ACC112 (cell line): ENCODE measurements around the gene GABBR2.

ENCODE experiments used
- H2AFZ ChIP-seq: fragments of 200-600 bp; sonication (generic); one replicate; pipeline ENCODE4 v1.6.0; 2017; ENCODE audit warnings: antibody characterized with exemption, low read length; ENCODE audit not compliant: unreplicated experiment
- H3K27ac ChIP-seq: fragments of 200-600 bp; sonication (generic); 2 replicates; pipeline ENCODE4 v1.5.1; 2014; ENCODE audit warnings: low read depth, mild to moderate bottlenecking, antibody characterized with exemption, low read length, moderate library complexity
- H3K27me3 ChIP-seq: fragments of 200-600 bp; sonication (generic); 2 replicates; pipeline ENCODE4 v1.6.1; 2014; ENCODE audit warnings: mild to moderate bottlenecking, antibody characterized with exemption, low read length, moderate library complexity, mixed read lengths; ENCODE audit not compliant: insufficient read depth
- H3K36me3 ChIP-seq: fragments of 200-600 bp; sonication (generic); 2 replicates; pipeline ENCODE4 v1.6.1; 2016; ENCODE audit warnings: mild to moderate bottlenecking, antibody characterized with exemption, low read length, moderate library complexity, mixed read lengths; ENCODE audit not compliant: insufficient read depth
- H3K4me1 ChIP-seq: fragments of 200-600 bp; sonication (generic); one replicate; pipeline ENCODE4 v1.6.1; 2016; ENCODE audit warnings: low read length, mixed read lengths; ENCODE audit not compliant: insufficient read depth, unreplicated experiment, control insufficient read depth
- H3K4me3 ChIP-seq: fragments of 200-600 bp; sonication (generic); 2 replicates; pipeline ENCODE4 v1.5.1; 2014; ENCODE audit warnings: mild to moderate bottlenecking, low read depth, low read length
- H3K79me2 ChIP-seq: fragments of 200-600 bp; sonication (generic); one replicate; pipeline ENCODE4 v1.6.0; 2016; ENCODE audit warnings: low read length; ENCODE audit not compliant: control insufficient read depth, unreplicated experiment, insufficient read depth

Gene GABBR2

GRCh38 chr9:98580956-98581355 lies 127.8 kb downstream of the GABBR2 start:
- peaks cover 6% of the 10 kb centered on the region for H3K4me1 ChIP-seq
- H3K36me3 ChIP-seq: no peaks in the 10 kb centered on the region
- peaks cover 10% of the 10 kb centered on the region; the same call in 1 of the 2 replicates for H3K27me3 ChIP-seq
- no peak overlapping the region for H2AFZ ChIP-seq
- no peak overlapping the region for H3K27ac ChIP-seq
- H3K4me3 ChIP-seq: no peak overlapping the region
- H3K79me2 ChIP-seq: no peaks in the 10 kb centered on the region

- Histone ChIP-seq H2AFZ (no peak overlapping the region), H3K4me1 (peaks cover 6% of the 10 kb centered on the region), H3K79me2 (no peaks in the 10 kb centered on the region), H3K27me3 (peaks cover 10% of the 10 kb centered on the region; the same call in 1 of the 2 replicates), H3K27ac (no peak overlapping the region), H3K36me3 (no peaks in the 10 kb centered on the region), H3K4me3 (no peak overlapping the region)
These were observed 129.0 kb downstream of the GABBR2 start for GRCh38 chr9:98579700-98580099.

- Histone ChIP-seq H3K79me2 (no peaks in the 10 kb centered on the region), H3K27ac (no peak overlapping the region), H3K36me3 (no peaks in the 10 kb centered on the region), H2AFZ (no peak overlapping the region), H3K4me1 (no peaks in the 10 kb centered on the region), H3K4me3 (no peak overlapping the region), H3K27me3 (peaks cover 10% of the 10 kb centered on the region; the same call in 1 of the 2 replicates)
These were observed 131.3 kb downstream of the GABBR2 start for GRCh38 chr9:98577446-98577845.

DNA sequence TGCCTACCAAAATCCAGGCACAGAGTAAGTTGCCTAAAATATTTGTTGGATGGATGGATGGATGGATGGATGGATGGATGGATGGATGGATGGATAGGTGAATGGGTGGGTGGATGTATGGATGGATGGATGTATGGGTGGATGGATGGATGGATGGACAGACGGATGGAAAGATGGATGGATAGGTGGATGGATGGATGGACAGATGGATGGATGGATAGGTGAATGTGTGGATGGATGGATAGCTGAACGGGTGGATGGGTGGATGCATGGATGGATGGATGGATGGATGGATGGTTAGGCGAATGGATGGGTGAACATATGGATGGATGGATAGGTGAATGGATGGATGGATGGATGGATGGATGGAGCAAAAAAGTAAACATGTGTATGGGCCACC lies 131.9 kb downstream of the GABBR2 start:
- H2AFZ ChIP-seq: no peak overlapping the region
- no peaks in the 10 kb centered on the region for H3K36me3 ChIP-seq
- peaks cover 10% of the 10 kb centered on the region; the same call in 1 of the 2 replicates for H3K27me3 ChIP-seq
- H3K27ac ChIP-seq: no peak overlapping the region
- no peak overlapping the region for H3K4me3 ChIP-seq
- H3K79me2 ChIP-seq: no peaks in the 10 kb centered on the region
- no peaks in the 10 kb centered on the region for H3K4me1 ChIP-seq

GRCh38 chr9:98576354-98576753 lies 132.4 kb downstream of the GABBR2 start:
- Histone ChIP-seq H2AFZ (no peak overlapping the region), H3K79me2 (no peaks in the 10 kb centered on the region), H3K36me3 (no peaks in the 10 kb centered on the region), H3K4me3 (no peak overlapping the region), H3K27me3 (peaks cover 10% of the 10 kb centered on the region; the same call in 1 of the 2 replicates), H3K4me1 (no peaks in the 10 kb centered on the region), H3K27ac (no peak overlapping the region)

DNA sequence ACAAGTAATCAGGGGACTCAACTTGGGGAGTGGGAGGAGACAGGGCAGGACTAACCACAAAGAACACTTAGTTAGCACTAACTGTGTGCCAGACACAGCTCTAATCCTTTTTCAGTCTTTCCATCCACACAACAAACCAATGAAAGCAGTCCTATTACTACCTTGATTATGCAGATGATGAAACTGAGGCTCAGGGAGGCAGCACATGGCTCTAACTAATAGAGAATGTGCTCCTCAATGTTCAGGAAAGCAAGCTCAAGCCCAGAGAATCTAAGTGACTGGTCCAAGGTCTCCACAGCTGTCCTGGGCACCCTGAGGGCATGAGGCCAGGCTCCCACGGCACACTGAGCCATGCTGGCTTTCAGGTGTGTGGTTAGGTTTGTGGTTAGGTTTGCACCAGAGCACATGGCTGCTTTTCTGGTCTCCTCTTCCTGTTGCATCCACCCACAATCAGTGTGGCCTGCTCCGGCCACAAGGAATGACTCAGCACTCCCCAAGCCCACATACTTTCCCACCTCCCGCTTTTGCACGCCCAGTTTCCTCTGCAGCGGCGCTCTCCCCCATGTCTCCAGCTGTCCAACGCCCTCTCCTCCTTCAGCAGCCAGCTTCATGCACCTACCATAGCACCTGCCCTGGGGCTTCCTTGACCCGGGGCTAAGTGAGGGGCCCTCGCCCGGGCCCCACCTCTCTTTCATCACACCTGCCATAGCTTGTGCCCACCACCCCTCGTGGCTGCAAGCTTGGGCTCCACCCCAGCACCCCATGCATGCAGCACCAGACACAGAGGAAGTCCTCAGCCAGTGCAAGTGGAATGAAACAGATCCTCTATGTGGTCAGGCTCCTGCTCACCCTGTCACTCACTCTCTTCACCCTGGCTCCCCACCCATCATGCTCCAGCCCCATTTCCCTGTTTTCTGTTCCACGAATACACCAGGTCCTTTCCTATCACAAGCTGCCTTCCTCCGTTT lies 133.1 kb downstream of the GABBR2 start:
- Histone ChIP-seq H3K27ac (no peak overlapping the region), H2AFZ (no peak overlapping the region)

GRCh38 chr9:98573749-98574278 lies 134.9 kb downstream of the GABBR2 start:
- Histone ChIP-seq H3K27me3 (peaks cover 5% of the 10 kb centered on the region; the same call in 1 of the 2 replicates), H3K79me2 (no peaks in the 10 kb centered on the region), H3K4me1 (no peaks in the 10 kb centered on the region), H2AFZ (no peak overlapping the region), H3K27ac (no peak overlapping the region), H3K4me3 (no peak overlapping the region), H3K36me3 (no peaks in the 10 kb centered on the region)

More for the DNA sequence above, 133.1 kb downstream of the GABBR2 start:
- H3K4me1 ChIP-seq: no peaks in the 10 kb centered on the region
- no peak overlapping the region for H3K4me3 ChIP-seq
- no peaks in the 10 kb centered on the region for H3K79me2 ChIP-seq
- peaks cover 7% of the 10 kb centered on the region; the same call in 1 of the 2 replicates for H3K27me3 ChIP-seq
- H3K36me3 ChIP-seq: no peaks in the 10 kb centered on the region

- Histone ChIP-seq H3K4me3 (no peak overlapping the region), H3K79me2 (no peaks in the 10 kb centered on the region), H3K27ac (no peak overlapping the region), H2AFZ (no peak overlapping the region), H3K4me1 (no peaks in the 10 kb centered on the region), H3K27me3 (no peaks in the 10 kb centered on the region), H3K36me3 (no peaks in the 10 kb centered on the region)
These were observed 135.9 kb downstream of the GABBR2 start for GRCh38 chr9:98572796-98573195.

DNA sequence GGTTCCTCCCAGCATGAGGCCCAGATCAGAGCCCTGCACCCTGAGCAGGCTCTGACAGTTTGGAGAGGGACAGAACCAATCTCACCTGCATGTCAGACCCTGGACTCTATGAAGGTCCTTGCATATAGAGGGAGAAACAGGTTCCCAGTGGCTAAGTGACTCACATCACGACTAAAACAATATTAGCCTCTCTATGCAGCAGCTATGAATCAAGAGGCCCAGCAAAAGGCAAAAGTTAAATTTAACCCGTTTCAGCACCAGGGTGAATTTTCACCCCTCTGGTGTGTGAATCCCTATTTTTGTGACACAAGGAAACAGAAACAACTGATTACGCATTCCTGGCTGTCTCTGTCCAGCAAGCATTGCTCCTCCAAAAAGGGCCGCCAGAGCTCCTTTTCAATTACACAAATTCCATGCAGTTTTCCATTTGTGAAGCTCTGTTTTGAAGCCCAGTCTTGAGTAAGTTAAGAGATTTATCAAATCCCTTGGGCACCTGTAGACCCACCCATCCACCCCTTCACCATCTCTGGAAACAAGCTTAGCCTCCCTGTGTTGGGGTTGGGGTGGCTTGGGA lies 136.6 kb downstream of the GABBR2 start:
- Histone ChIP-seq H3K4me3 (no peak overlapping the region), H3K27ac (no peak overlapping the region), H3K79me2 (no peaks in the 10 kb centered on the region), H2AFZ (no peak overlapping the region), H3K4me1 (no peaks in the 10 kb centered on the region), H3K36me3 (no peaks in the 10 kb centered on the region), H3K27me3 (no peaks in the 10 kb centered on the region)

GRCh38 chr9:98571643-98572042 lies 137.1 kb downstream of the GABBR2 start:
- Histone ChIP-seq H2AFZ (no peak overlapping the region), H3K36me3 (no peaks in the 10 kb centered on the region), H3K4me1 (no peaks in the 10 kb centered on the region), H3K27me3 (no peaks in the 10 kb centered on the region), H3K27ac (no peak overlapping the region), H3K4me3 (no peak overlapping the region), H3K79me2 (no peaks in the 10 kb centered on the region)
